ENCODE results near the gene CHMP1A.

Gene CHMP1A

GRCh38 chr16:89602273-89602951 is 55.1 kb downstream of the CHMP1A start:
- TF ChIP-seq REST (IDR thresholded peaks at IDR 0.05; ENCODE audit: insufficient read depth in 1 of 2, low read depth in 2 of 2, low read length in 2 of 2) (no peak), TAF1 (IDR thresholded peaks at IDR 0.05; ENCODE audit: borderline replicate concordance, insufficient read depth, low read length) (peak; percentile 23; the same call in 1 of the 2 replicates), FOXP2 (optimal IDR thresholded peaks at IDR 0.05; ENCODE audit: borderline replicate concordance, extremely low read depth, extremely low read length, insufficient read depth) (peak; percentile 63)

GRCh38 chr16:89601906-89602272 is 55.6 kb downstream of the CHMP1A start:
- TF ChIP-seq POLR2AphosphoS5 (IDR thresholded peaks at IDR 0.05; ENCODE audit: low read depth, low read length) (no peak), SIN3A (IDR thresholded peaks at IDR 0.05; ENCODE audit: borderline replicate concordance, insufficient read depth, low read length) (no peak), REST (IDR thresholded peaks at IDR 0.05; ENCODE audit: insufficient read depth in 1 of 2, low read depth in 2 of 2, low read length in 2 of 2) (no peak), FOXP2 (optimal IDR thresholded peaks at IDR 0.05; ENCODE audit: borderline replicate concordance, extremely low read depth, extremely low read length, insufficient read depth) (no peak), TAF1 (IDR thresholded peaks at IDR 0.05; ENCODE audit: borderline replicate concordance, insufficient read depth, low read length) (no peak)

- no peak for TF ChIP-seq FOXP2 (optimal IDR thresholded peaks at IDR 0.05; ENCODE audit: borderline replicate concordance, extremely low read depth, extremely low read length, insufficient read depth)
Observed at GRCh38 chr16:89600956-89601355, 56.6 kb downstream of the CHMP1A start.

GRCh38 chr16:89600427-89600826 is 57.1 kb downstream of the CHMP1A start:
- TF ChIP-seq POLR2AphosphoS5 (IDR thresholded peaks at IDR 0.05; ENCODE audit: low read depth, low read length): no peak
- TF ChIP-seq TAF1 (IDR thresholded peaks at IDR 0.05; ENCODE audit: borderline replicate concordance, insufficient read depth, low read length): no peak
- TF ChIP-seq REST (IDR thresholded peaks at IDR 0.05; ENCODE audit: insufficient read depth in 1 of 2, low read depth in 2 of 2, low read length in 2 of 2): no peak
- no peak for TF ChIP-seq FOXP2 (optimal IDR thresholded peaks at IDR 0.05; ENCODE audit: borderline replicate concordance, extremely low read depth, extremely low read length, insufficient read depth)
- TF ChIP-seq SIN3A (IDR thresholded peaks at IDR 0.05; ENCODE audit: borderline replicate concordance, insufficient read depth, low read length): no peak

GRCh38 chr16:89599902-89600301 is 57.6 kb downstream of the CHMP1A start:
- TF ChIP-seq REST (IDR thresholded peaks at IDR 0.05; ENCODE audit: insufficient read depth in 1 of 2, low read depth in 2 of 2, low read length in 2 of 2) (no peak), TAF1 (IDR thresholded peaks at IDR 0.05; ENCODE audit: borderline replicate concordance, insufficient read depth, low read length) (no peak), SIN3A (IDR thresholded peaks at IDR 0.05; ENCODE audit: borderline replicate concordance, insufficient read depth, low read length) (no peak), FOXP2 (optimal IDR thresholded peaks at IDR 0.05; ENCODE audit: borderline replicate concordance, extremely low read depth, extremely low read length, insufficient read depth) (no peak), POLR2AphosphoS5 (IDR thresholded peaks at IDR 0.05; ENCODE audit: low read depth, low read length) (no peak)

Data from PFSK-1 (cell line).